ENCODE measurements around the gene NUP205.

- TF ChIP-seq POLR2A (IDR thresholded peaks at IDR 0.05) (no peak), EP300 (IDR thresholded peaks at IDR 0.05) (no peak), CTCF (IDR thresholded peaks at IDR 0.05) (no peak)
Observed at GRCh38 chr7:135509589-135509838, 48.2 kb upstream of the NUP205 start.

All from suprapubic skin (tissue), 3 donors.